Hepatocyte (in vitro differentiated cells): ENCODE data around the gene BBLN. TPM values are rescaled to one million over a fixed set of nuclear protein-coding genes. Genes with fewer than 3 reads are reported as not detected.

Source experiments
- DNase-seq: peaks from one replicate; pipeline ENCODE4 v3.0.0-alpha.2; 2016; ENCODE audit warnings: low spot score
- H2AFZ ChIP-seq: fragments of 200-600 bp; sonication (generic); 2 replicates; pipeline ENCODE4 v1.6.0; 2016; ENCODE audit warnings: antibody characterized with exemption, mild to moderate bottlenecking
- H3K27ac ChIP-seq: fragments of 200-600 bp; sonication (generic); 2 replicates; pipeline ENCODE4 v1.5.1; 2016; ENCODE audit warnings: mild to moderate bottlenecking
- H3K27me3 ChIP-seq: fragments of 200-600 bp; sonication (generic); 2 replicates; pipeline ENCODE4 v1.6.1; 2016
- H3K36me3 ChIP-seq: fragments of 200-600 bp; sonication (generic); replicated peaks from 2 replicates; pipeline ENCODE4 v1.5.1; 2016; ENCODE audit warnings: low read depth; ENCODE audit not compliant: insufficient read depth
- H3K4me1 ChIP-seq: fragments of 200-600 bp; sonication (generic); 2 replicates; pipeline ENCODE4 v1.5.1; 2016; ENCODE audit warnings: mild to moderate bottlenecking, moderate library complexity; ENCODE audit not compliant: insufficient read depth
- H3K4me2 ChIP-seq: fragments of 200-600 bp; sonication (generic); 2 replicates; pipeline ENCODE4 v1.6.0; 2016
- H3K4me3 ChIP-seq: fragments of 200-600 bp; sonication (generic); 2 replicates; pipeline ENCODE4 v1.5.1; 2016; ENCODE audit warnings: mild to moderate bottlenecking
- H3K79me2 ChIP-seq: fragments of 200-600 bp; sonication (generic); 2 replicates; pipeline ENCODE4 v1.6.0; 2017; ENCODE audit warnings: mild to moderate bottlenecking
- H3K9me2 ChIP-seq: fragments of 200-600 bp; sonication (generic); replicated peaks from 2 replicates; pipeline ENCODE4 v1.6.0; 2017; ENCODE audit warnings: mild to moderate bottlenecking; ENCODE audit not compliant: insufficient read depth
- H3K9me3 ChIP-seq: fragments of 200-600 bp; sonication (generic); 2 replicates; pipeline ENCODE4 v1.5.1; 2016; ENCODE audit warnings: low read depth, mild to moderate bottlenecking
- H4K20me1 ChIP-seq: fragments of 200-600 bp; sonication (generic); 2 replicates; pipeline ENCODE4 v1.6.0; 2016; ENCODE audit warnings: mild to moderate bottlenecking; ENCODE audit not compliant: insufficient read depth, poor library complexity, severe bottlenecking
- CTCF ChIP-seq: fragments of 200-600 bp; sonication (generic); IDR thresholded peaks from 2 replicates; pipeline ENCODE4 v1.5.1; 2016; ENCODE audit warnings: antibody characterized with exemption, mild to moderate bottlenecking; ENCODE audit not compliant: poor library complexity
- EZH2 ChIP-seq: fragments of 200-600 bp; sonication (generic); IDR thresholded peaks from 2 replicates; pipeline ENCODE4 v1.6.1; 2016; ENCODE audit warnings: antibody characterized with exemption, mild to moderate bottlenecking, borderline replicate concordance
- EZH2phosphoT487 ChIP-seq: fragments of 200-600 bp; sonication (generic); IDR thresholded peaks from one replicate; pipeline ENCODE4 v1.6.1; 2018; ENCODE audit warnings: antibody characterized with exemption, mild to moderate bottlenecking, low read depth, moderate library complexity; ENCODE audit not compliant: unreplicated experiment, severe bottlenecking
- WGBS: methylation state at CpG from one replicate; pipeline ENCODE4 v1.1.6; 2016; ENCODE audit warnings: low lambda C conversion rate; ENCODE audit errors: missing lambda C conversion rate; 5-methylcytosine and 5-hydroxymethylcytosine counted together
- polyA plus RNA-seq: library from polyadenylated mRNA; unstranded; fragments of >200 nt; fragmentation: Nextera tagmentation; extraction: Ambion mirVana; gene quantifications from 2 replicates; pipeline ENCODE4 v1.2.1, GENCODE V29; 2016
- total RNA-seq: library from RNA; depleted of rRNA; stranded (reverse); fragments of >200 nt; gene quantifications from 2 replicates; pipeline ENCODE4 v1.2.3, GENCODE V29; 2014

The BBLN gene
- total and polyA plus RNA-seq, 2 experiments from 2014 or later: 92.6 to 102 TPM

GRCh38 chr9:128136816-128137793 lies 23.0 kb upstream of the BBLN start:
- no peak for TF ChIP-seq EZH2
- no peak for TF ChIP-seq CTCF
- no peak for TF ChIP-seq EZH2phosphoT487
- 86% methylated on average over 18 of the region's 18 CpGs for WGBS
- Histone ChIP-seq H3K9me3 (no peaks in the 10 kb centered on the region), H3K4me1 (no peaks in the 10 kb centered on the region), H3K4me3 (no peak overlapping the region), H2AFZ (no peak overlapping the region), H3K36me3 (no peaks in the 10 kb centered on the region), H3K79me2 (no peaks in the 10 kb centered on the region), H3K27ac (no peak overlapping the region), H4K20me1 (no peaks in the 10 kb centered on the region), H3K4me2 (no peak overlapping the region), H3K9me2 (no peaks in the 10 kb centered on the region), H3K27me3 (no peaks in the 10 kb centered on the region)
- DNase-seq: no peak

GRCh38 chr9:128138001-128138400 lies 22.1 kb upstream of the BBLN start:
- Histone ChIP-seq H3K27ac (no peak overlapping the region), H3K9me2 (no peaks in the 10 kb centered on the region), H2AFZ (no peak overlapping the region), H3K4me1 (no peaks in the 10 kb centered on the region), H3K36me3 (no peaks in the 10 kb centered on the region), H3K4me2 (no peak overlapping the region), H3K4me3 (no peak overlapping the region), H3K27me3 (no peaks in the 10 kb centered on the region), H3K79me2 (no peaks in the 10 kb centered on the region), H3K9me3 (no peaks in the 10 kb centered on the region), H4K20me1 (no peaks in the 10 kb centered on the region)
- no peak for TF ChIP-seq CTCF
- no peak for TF ChIP-seq EZH2
- no peak for TF ChIP-seq EZH2phosphoT487
- WGBS: 95% methylated on average over 3 of the region's 3 CpGs
- DNase-seq: no peak

- 95% methylated on average over 6 of the region's 16 CpGs for WGBS
- H2AFZ ChIP-seq: no peak overlapping the region
- H4K20me1 ChIP-seq: no peaks in the 10 kb centered on the region
- no peak overlapping the region for H3K27ac ChIP-seq
- no peaks in the 10 kb centered on the region for H3K36me3 ChIP-seq
- H3K9me2 ChIP-seq: no peaks in the 10 kb centered on the region
- no peak overlapping the region for H3K4me2 ChIP-seq
- no peak overlapping the region for H3K4me3 ChIP-seq
- H3K27me3 ChIP-seq: no peaks in the 10 kb centered on the region
- no peaks in the 10 kb centered on the region for H3K79me2 ChIP-seq
- DNase-seq: no peak
- TF ChIP-seq EZH2 (no peak), CTCF (no peak), EZH2phosphoT487 (no peak)
- no peaks in the 10 kb centered on the region for H3K4me1 ChIP-seq
- H3K9me3 ChIP-seq: no peaks in the 10 kb centered on the region
Measured at GRCh38 chr9:128139621-128140020, 20.4 kb upstream of the BBLN start.
